Ishikawa (cell line): ENCODE data around the gene GAS1.

ENCODE experiments used
- CEBPB ChIP-seq: IDR thresholded peaks from 2 replicates; pipeline ENCODE4 v1.6.1; 2012
- CREB1 ChIP-seq: IDR thresholded peaks from 2 replicates; pipeline ENCODE4 v1.6.1; 2012; ENCODE audit warnings: low read depth
- EGR1 ChIP-seq: IDR thresholded peaks from 2 replicates; pipeline ENCODE4 v1.6.1; 2012
- EP300 ChIP-seq: IDR thresholded peaks from 2 replicates; pipeline ENCODE4 v1.6.1; 2012; ENCODE audit warnings: borderline replicate concordance
- FOXM1 ChIP-seq: IDR thresholded peaks from 2 replicates; pipeline ENCODE4 v1.6.1; 2012; ENCODE audit warnings: low read depth, borderline replicate concordance
- MAX ChIP-seq: IDR thresholded peaks from 2 replicates; pipeline ENCODE4 v1.6.1; 2012
- NFIC ChIP-seq: IDR thresholded peaks from 2 replicates; pipeline ENCODE4 v1.6.1; 2012
- RAD21 ChIP-seq: IDR thresholded peaks from 2 replicates; pipeline ENCODE4 v1.6.1; 2012; ENCODE audit warnings: low read depth
- REST ChIP-seq: IDR thresholded peaks from 2 replicates; pipeline ENCODE4 v1.6.1; 2012; ENCODE audit warnings: low read depth, mild to moderate bottlenecking
- TAF1 ChIP-seq: IDR thresholded peaks from 2 replicates; pipeline ENCODE4 v1.6.1; 2012; ENCODE audit warnings: low read depth, mild to moderate bottlenecking
- TCF12 ChIP-seq: IDR thresholded peaks from 2 replicates; pipeline ENCODE4 v1.6.1; 2012; ENCODE audit warnings: low read depth
- TEAD4 ChIP-seq: IDR thresholded peaks from 2 replicates; pipeline ENCODE4 v1.6.1; 2012
- USF1 ChIP-seq: IDR thresholded peaks from 2 replicates; pipeline ENCODE4 v1.6.1; 2012
- YY1 ChIP-seq: IDR thresholded peaks from 2 replicates; pipeline ENCODE4 v1.6.1; 2012; ENCODE audit warnings: low read depth
- ZBTB7A ChIP-seq: IDR thresholded peaks from 2 replicates; pipeline ENCODE4 v1.6.1; 2012; ENCODE audit warnings: low read depth

GAS1 gene

GRCh38 chr9:86926145-86926544 is 21.2 kb downstream of the GAS1 start:
- TF ChIP-seq TCF12 (no peak), EP300 (no peak), EGR1 (no peak), NFIC (no peak), FOXM1 (no peak), MAX (no peak), TEAD4 (no peak), TAF1 (no peak), ZBTB7A (no peak), USF1 (no peak), CREB1 (no peak), YY1 (no peak), REST (no peak), CEBPB (no peak), RAD21 (no peak)

GRCh38 chr9:86925686-86926085 is 21.6 kb downstream of the GAS1 start:
- TF ChIP-seq YY1 (no peak), FOXM1 (no peak), EP300 (no peak), USF1 (no peak), CREB1 (no peak), NFIC (no peak), CEBPB (no peak), TEAD4 (no peak), MAX (no peak)

- TF ChIP-seq RAD21 (no peak), MAX (no peak), EP300 (no peak), NFIC (no peak), FOXM1 (no peak), ZBTB7A (no peak), USF1 (no peak), YY1 (no peak), TEAD4 (no peak), TCF12 (no peak)
These were observed 23.1 kb downstream of the GAS1 start for GRCh38 chr9:86924206-86924605.

- TF ChIP-seq REST (no peak), YY1 (no peak), TAF1 (no peak), TEAD4 (no peak)
These were observed 26.0 kb downstream of the GAS1 start for GRCh38 chr9:86921151-86921923.

GRCh38 chr9:86918556-86918955 is 28.8 kb downstream of the GAS1 start:
- no peak for TF ChIP-seq MAX
- TF ChIP-seq FOXM1 = no peak
- TF ChIP-seq CEBPB = no peak
- no peak for TF ChIP-seq TEAD4
- TF ChIP-seq CREB1 = no peak
- no peak for TF ChIP-seq EP300
